ENCODE measurements around the gene ATP8B2.
"Not testable (repeated sequence)": the region's sequence is repeated elsewhere in the genome, so short reads cannot be mapped to it uniquely, and the experiment has no call there.

Gene ATP8B2

DNA sequence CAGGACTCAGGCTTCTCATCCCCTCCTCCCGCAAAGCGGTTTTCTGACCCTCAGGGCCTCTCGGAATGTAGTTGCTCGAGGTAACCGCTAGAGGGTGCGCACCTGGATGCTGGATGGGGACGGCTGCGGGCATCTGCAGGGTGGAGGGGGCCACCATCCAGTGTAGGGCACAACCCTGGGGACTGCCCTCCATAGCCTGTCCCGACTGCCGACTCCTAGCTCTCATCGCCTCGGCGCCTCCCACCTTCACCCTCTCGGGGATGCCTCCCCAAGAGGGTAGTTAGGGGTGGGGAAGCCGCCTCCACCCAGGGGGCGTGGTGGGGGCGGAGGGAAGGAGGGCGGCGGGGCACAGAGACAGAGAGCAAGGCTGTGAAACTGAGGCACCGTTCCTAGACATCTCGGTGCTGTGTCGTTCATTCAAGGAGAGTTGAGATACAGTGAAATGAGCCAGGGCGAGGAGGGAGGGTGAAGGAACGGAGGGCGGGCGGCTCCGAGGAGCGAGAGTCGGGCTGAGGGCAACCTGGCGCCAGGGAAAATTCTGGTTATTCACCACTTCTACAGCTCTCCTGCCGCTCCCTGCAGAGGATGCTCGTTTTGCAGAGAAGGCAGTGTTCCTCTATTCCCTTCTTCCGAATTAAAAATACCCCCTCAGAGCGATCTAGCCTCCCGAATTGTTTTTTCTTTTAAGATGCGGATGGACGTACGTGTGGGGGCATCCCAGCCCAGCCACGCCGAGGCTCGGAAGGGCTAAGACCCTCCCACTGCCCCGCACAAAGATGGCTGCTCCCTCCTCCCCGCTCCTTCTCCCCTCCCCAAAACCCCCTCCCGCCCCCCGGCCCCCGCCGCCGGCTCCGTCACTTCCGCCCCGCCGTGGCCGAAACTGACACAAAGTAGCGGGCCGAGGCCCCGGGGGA, at the start of gene ATP8B2:
Gene ATP8B2 (plus strand): TSS at position 857 of the 914 bp plus-strand sequence. CDS start 2,617 bp downstream, outside the sequence.
- peak; percentile 53 for DNase-seq (ENCODE audit: low read depth)

GRCh38 chr1:154276797-154277196, 48.5 kb upstream of the ATP8B2 start:
- no peak for DNase-seq (ENCODE audit: low read depth)

DNA sequence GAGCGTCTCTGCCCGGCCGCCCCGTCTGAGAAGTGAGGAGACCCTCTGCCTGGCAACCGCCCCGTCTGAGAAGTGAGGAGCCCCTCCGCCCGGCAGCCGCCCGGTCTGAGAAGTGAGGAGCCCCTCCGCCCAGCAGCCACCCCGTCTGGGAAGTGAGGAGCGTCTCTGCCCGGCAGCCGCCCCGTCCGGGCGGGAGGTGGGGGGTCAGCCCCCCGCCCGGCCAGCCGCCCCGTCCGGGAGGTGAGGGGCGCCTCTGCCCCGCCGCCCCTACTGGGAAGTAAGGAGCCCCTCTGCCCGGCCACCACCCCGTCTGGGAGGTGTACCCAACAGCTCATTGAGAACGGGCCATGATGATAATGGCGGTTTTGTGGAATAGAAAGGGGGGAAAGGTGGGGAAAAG, 37.7 kb upstream of the ATP8B2 start:
- DNase-seq (ENCODE audit: low read depth): not testable (repeated sequence)

- DNase-seq (ENCODE audit: low read depth): no peak
These were observed 36.7 kb upstream of the ATP8B2 start for GRCh38 chr1:154288661-154289060.

- no peak for DNase-seq (ENCODE audit: low read depth)
These were observed 34.4 kb upstream of the ATP8B2 start for GRCh38 chr1:154290921-154291320.

- DNase-seq (ENCODE audit: low read depth): no peak
These were observed 29.7 kb upstream of the ATP8B2 start for GRCh38 chr1:154295408-154296235.

GRCh38 chr1:154301582-154301981, 23.7 kb upstream of the ATP8B2 start:
- DNase-seq (ENCODE audit: low read depth): no peak

DNA sequence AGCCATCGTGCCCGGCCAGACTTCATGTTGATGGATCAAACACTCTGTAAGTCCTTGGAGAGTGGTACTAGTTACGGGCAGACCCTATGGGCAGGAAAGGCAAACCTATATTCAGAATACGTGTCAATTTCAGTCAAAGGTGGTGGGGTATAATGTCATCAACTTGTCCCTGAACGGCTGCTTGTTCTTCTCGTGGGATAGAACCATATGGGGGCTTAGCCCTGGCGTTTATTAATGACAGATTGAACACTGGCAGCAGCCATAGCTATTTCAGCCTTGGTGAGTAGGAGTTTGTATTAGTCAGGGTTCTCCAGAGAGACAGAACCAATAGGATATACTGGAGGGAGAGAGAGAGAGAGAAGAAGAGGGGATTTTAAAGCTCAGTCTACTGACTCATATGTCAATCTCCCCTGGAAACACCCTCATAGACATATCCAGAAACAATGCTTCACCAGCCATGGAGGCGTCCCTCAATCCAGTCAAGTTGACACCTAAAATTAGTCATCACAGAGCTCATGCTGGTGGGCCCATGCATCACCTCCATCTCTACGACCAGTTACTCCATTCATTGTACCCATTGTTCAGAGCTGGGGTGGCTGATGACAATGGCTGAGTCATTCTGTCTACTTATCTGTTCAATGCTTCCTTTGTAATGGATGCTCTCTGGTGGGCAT, 20.5 kb upstream of the ATP8B2 start:
- peak; percentile 13 for DNase-seq (ENCODE audit: low read depth)

- peak; percentile 80 for DNase-seq (ENCODE audit: low read depth)
These were observed 19.2 kb upstream of the ATP8B2 start for GRCh38 chr1:154306151-154306550.

DNA sequence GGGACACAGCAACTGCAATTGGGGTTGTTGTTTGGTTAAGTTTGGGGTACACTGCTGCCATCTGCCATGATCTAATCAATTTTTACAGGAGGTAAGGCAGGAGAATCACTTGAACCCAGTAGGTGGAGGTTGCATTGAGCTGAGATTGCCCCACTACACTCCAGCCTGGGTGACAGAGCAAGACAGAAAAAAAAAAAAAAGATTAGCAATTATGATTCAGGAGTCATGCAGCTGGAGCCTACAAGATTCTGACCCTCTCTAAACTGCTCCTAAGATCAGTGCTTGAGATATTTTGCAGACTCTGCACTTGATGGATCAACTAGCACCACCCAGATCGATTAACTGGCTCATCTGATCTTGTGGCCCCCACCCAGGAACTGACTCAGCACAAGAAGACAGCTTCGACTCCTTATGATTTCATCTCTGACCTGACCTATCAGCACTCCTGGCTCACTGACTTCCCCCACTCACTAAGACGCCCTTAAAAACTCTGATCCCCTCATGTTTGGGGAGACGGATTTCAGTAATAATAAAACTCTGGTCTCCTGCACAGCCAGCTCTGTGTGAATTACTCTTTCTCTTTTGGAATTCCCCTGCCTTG, 17.6 kb upstream of the ATP8B2 start:
- DNase-seq (ENCODE audit: low read depth): not testable (repeated sequence)

- DNase-seq (ENCODE audit: low read depth): not testable (repeated sequence)
These were observed 16.2 kb upstream of the ATP8B2 start for GRCh38 chr1:154309136-154309535.

GRCh38 chr1:154312229-154313065, 12.9 kb upstream of the ATP8B2 start:
- DNase-seq (ENCODE audit: low read depth): not testable (repeated sequence)

- DNase-seq (ENCODE audit: low read depth): no peak
These were observed 12.3 kb upstream of the ATP8B2 start for GRCh38 chr1:154313066-154313356.

- not testable (repeated sequence) for DNase-seq (ENCODE audit: low read depth)
These were observed 11.1 kb upstream of the ATP8B2 start for GRCh38 chr1:154314226-154314625.

GRCh38 chr1:154316704-154317103, 8.6 kb upstream of the ATP8B2 start:
- no peak for DNase-seq (ENCODE audit: low read depth)

DNA sequence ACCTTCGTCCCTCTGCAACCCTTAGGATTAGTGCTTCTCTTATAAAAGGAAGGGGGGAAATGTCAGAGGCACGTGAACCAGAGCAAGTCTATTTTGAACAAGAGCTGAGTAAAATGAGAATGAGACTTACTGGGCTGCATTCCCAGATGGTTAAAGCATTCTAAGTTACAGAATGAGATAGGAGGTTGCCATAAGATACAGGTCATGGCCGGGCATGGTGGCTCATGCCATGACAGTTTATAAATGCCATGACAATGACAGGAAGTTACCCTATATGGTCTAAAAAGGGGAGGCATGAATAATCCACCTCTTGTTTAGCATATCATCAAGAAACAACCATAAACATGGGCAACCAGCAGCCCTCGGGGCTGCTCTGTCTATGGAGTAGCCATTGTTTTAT, 6.9 kb upstream of the ATP8B2 start:
- no peak for DNase-seq (ENCODE audit: low read depth)

- peak; percentile 87 for DNase-seq (ENCODE audit: low read depth)
These were observed 4.3 kb upstream of the ATP8B2 start, which contains the start of gene AQP10 for GRCh38 chr1:154320882-154321608. AQP10 (plus strand) TSS chr1:154321093; CDS start chr1:154321156, 63 bp downstream.

- DNase-seq (ENCODE audit: low read depth): not testable (repeated sequence)
These were observed 3.8 kb upstream of the ATP8B2 start for GRCh38 chr1:154321609-154321934.

DNA sequence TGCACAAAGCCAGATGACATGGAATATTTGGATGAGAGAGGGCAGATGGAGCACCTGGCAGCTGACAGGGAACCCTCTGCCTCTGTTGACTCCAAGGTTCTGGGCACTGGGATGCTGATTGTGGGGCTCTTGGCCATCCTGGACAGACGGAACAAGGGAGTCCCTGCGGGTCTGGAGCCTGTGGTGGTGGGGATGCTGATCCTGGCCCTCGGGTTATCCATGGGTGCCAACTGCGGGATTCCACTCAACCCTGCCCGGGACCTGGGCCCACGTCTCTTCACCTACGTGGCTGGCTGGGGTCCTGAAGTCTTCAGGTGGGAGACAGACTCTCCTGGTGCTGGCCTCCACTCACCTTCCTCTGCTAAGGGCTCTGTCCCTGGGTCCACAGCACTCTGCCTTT, 1.8 kb upstream of the ATP8B2 start:
- DNase-seq (ENCODE audit: low read depth): no peak

DNA sequence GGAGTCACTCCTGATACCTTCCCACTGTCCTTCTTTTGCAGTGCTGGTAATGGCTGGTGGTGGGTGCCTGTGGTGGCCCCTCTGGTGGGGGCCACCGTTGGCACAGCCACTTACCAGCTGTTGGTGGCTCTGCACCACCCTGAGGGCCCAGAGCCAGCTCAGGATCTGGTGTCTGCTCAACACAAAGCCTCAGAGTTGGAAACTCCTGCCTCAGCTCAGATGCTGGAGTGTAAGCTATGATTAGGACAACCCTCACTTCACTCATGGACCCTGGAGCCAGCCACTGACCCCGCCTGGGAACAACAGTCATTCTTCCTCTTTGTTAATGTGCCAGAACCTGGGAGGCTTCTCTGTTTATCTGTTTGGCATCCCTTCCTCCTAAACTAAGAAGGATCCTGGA, 1.1 kb upstream of the ATP8B2 start:
- DNase-seq (ENCODE audit: low read depth): no peak
